Mucosa of descending colon (tissue), 3 donors: ENCODE data around the gene NBPF14. TPM values are rescaled to one million over a fixed set of nuclear protein-coding genes. Genes with fewer than 3 reads are reported as not detected.
A peak's percentile ranks its signal among the peaks of the same experiment; 100 is the strongest.
"Not testable (repeated sequence)": the region's sequence is repeated elsewhere in the genome, so short reads cannot be mapped to it uniquely, and the experiment has no call there.

Experiments used
- ATAC-seq: fragments of 200-7000 bp; cut with Tn5 transposase; one replicate; pipeline ENCODE4 v1.9.1; 2020; ENCODE audit warnings: mild to moderate bottlenecking, moderate library complexity
- DNase-seq, 3 donors: peaks; one replicate each; pipeline ENCODE4 v3.0.0-alpha.2; 2020
- H3K36me3 ChIP-seq: fragments of 200-600 bp; one replicate; pipeline ENCODE4 v1.8.0; 2021; ENCODE audit warnings: low read depth, mild to moderate bottlenecking
- H3K4me1 ChIP-seq: fragments of 200-600 bp; one replicate; pipeline ENCODE4 v1.8.0; 2021; ENCODE audit warnings: low read depth, mild to moderate bottlenecking
- H3K4me3 ChIP-seq: fragments of 200-600 bp; one replicate; pipeline ENCODE4 v1.8.0; 2021; ENCODE audit warnings: mild to moderate bottlenecking
- H3K9me3 ChIP-seq: fragments of 200-600 bp; one replicate; pipeline ENCODE4 v1.8.0; 2021; ENCODE audit warnings: mild to moderate bottlenecking
- intact Hi-C, 2 donors: fragments of 100-400 bp; cut with DNase I in 1 of 2; cut with micrococcal nuclease in 1 of 2; formaldehyde crosslinking; loops; one replicate each; pipeline versions ENCODE4 v1.11.0 to v1.11.1; 2022; cut with DNase I, micrococcal nuclease
- long read RNA-seq, 2 donors: library from polyadenylated mRNA; unstranded; transcript quantifications; one replicate each; pipeline ENCODE4 v2.0.0, GENCODE V29; 2019 to 2021
- total RNA-seq, 3 donors: library from RNA; stranded (reverse); fragmentation: NEBNext Ultra II Directional in 2 of 3; extraction: Animal tissue kit (Norgen Biotek cat#: 25700) in 2 of 3; gene quantifications; one replicate each; pipeline versions ENCODE4 v1.2.1 to v1.2.4, GENCODE V29; 2021 to 2023
- donor health status: DM: no; HTN: no; CAD: no; lungs with moderate emphysema.
- donor health status: DM: no; HTN: no; CAD: no.
- donor health status: DM: no; HTN: yes; CAD: no.

The NBPF14 gene
- 10 to 100 TPM; 17.1 to 28.8 (median 18.5) TPM for total RNA-seq
- long read RNA-seq, donor 1, partial matches to known transcripts = 2 of 3 reads
- long read RNA-seq, donor 1, other reads (novel, unspliced or antisense) = 1 of 3 reads
- long read RNA-seq, donor 2, partial matches to known transcripts = 3 of 4 reads
- long read RNA-seq, donor 2, other reads (novel, unspliced or antisense) = 0 of 4 reads

- H3K4me3 ChIP-seq, intact Hi-C loops, H3K36me3 ChIP-seq, H3K9me3 ChIP-seq, H3K4me1 ChIP-seq, ATAC-seq, DNase-seq: not testable (repeated sequence)
These were observed at the start of gene NBPF14 for GRCh38 chr1:148595911-148596310. NBPF14 (minus strand) TSS chr1:148596011; CDS start chr1:148595717, 294 bp downstream.

GRCh38 chr1:148625451-148625850 is 29.6 kb upstream of the NBPF14 start:
- peak; percentile 3 to 49 (median 22) for DNase-seq
- H3K9me3 ChIP-seq, intact Hi-C loops, ATAC-seq, H3K4me1 ChIP-seq, H3K36me3 ChIP-seq, H3K4me3 ChIP-seq: not testable (repeated sequence)

GRCh38 chr1:148618216-148618615 is 22.4 kb upstream of the NBPF14 start:
- intact Hi-C loops, DNase-seq, H3K9me3 ChIP-seq, H3K4me1 ChIP-seq, H3K4me3 ChIP-seq, ATAC-seq, H3K36me3 ChIP-seq: not testable (repeated sequence)

- intact Hi-C loops = not testable (repeated sequence)
These were observed 9.5 kb upstream of the NBPF14 start for GRCh38 chr1:148605266-148605665.

GRCh38 chr1:148595360-148595759 is 451 bp downstream of the NBPF14 start:
- H3K4me1 ChIP-seq, H3K4me3 ChIP-seq, H3K9me3 ChIP-seq, H3K36me3 ChIP-seq, ATAC-seq, intact Hi-C loops, DNase-seq: not testable (repeated sequence)

More at GRCh38 chr1:148605266-148605665, 9.5 kb upstream of the NBPF14 start:
- H3K9me3 ChIP-seq, H3K4me1 ChIP-seq, ATAC-seq, H3K4me3 ChIP-seq, H3K36me3 ChIP-seq, DNase-seq: not testable (repeated sequence)

- intact Hi-C loops, DNase-seq, H3K36me3 ChIP-seq, H3K9me3 ChIP-seq, H3K4me3 ChIP-seq, H3K4me1 ChIP-seq, ATAC-seq: not testable (repeated sequence)
These were observed 4.7 kb downstream of the NBPF14 start for GRCh38 chr1:148591098-148591497.

GRCh38 chr1:148532158-148532557 is 63.7 kb downstream of the NBPF14 start:
- H3K4me1 ChIP-seq, DNase-seq, intact Hi-C loops, H3K4me3 ChIP-seq, ATAC-seq, H3K36me3 ChIP-seq, H3K9me3 ChIP-seq: not testable (repeated sequence)

- H3K4me3 ChIP-seq, H3K4me1 ChIP-seq, H3K36me3 ChIP-seq, intact Hi-C loops, H3K9me3 ChIP-seq, ATAC-seq: not testable (repeated sequence)
- DNase-seq = peak; percentile 54 to 71 (median 67)
These were observed 66.7 kb downstream of the NBPF14 start for GRCh38 chr1:148529101-148529567.

GRCh38 chr1:148528591-148528990 is 67.2 kb downstream of the NBPF14 start:
- H3K4me3 ChIP-seq, intact Hi-C loops, H3K9me3 ChIP-seq, H3K4me1 ChIP-seq, DNase-seq, ATAC-seq, H3K36me3 ChIP-seq: not testable (repeated sequence)

- ATAC-seq, H3K4me3 ChIP-seq, H3K4me1 ChIP-seq, intact Hi-C loops, DNase-seq, H3K9me3 ChIP-seq, H3K36me3 ChIP-seq: not testable (repeated sequence)
These were observed 69.2 kb downstream of the NBPF14 start for GRCh38 chr1:148526587-148526986.

GRCh38 chr1:148523205-148524144 is 72.3 kb downstream of the NBPF14 start:
- H3K4me3 ChIP-seq, DNase-seq, H3K36me3 ChIP-seq, H3K9me3 ChIP-seq, intact Hi-C loops, H3K4me1 ChIP-seq: not testable (repeated sequence)
- peak; percentile 7 for ATAC-seq

GRCh38 chr1:148522561-148523204 is 73.1 kb downstream of the NBPF14 start:
- H3K4me1 ChIP-seq, intact Hi-C loops, H3K9me3 ChIP-seq, H3K4me3 ChIP-seq, H3K36me3 ChIP-seq: not testable (repeated sequence)
- ATAC-seq (peak; percentile 91), DNase-seq (peak; percentile 85 to 91 (median 90))

- ATAC-seq (peak; percentile 82), DNase-seq (peak; percentile 80 to 95 (median 88))
- H3K4me3 ChIP-seq, H3K9me3 ChIP-seq, H3K36me3 ChIP-seq, intact Hi-C loops, H3K4me1 ChIP-seq: not testable (repeated sequence)
These were observed 73.7 kb downstream of the NBPF14 start for GRCh38 chr1:148522072-148522471.

- ATAC-seq, intact Hi-C loops, H3K4me1 ChIP-seq, H3K4me3 ChIP-seq, H3K9me3 ChIP-seq, H3K36me3 ChIP-seq, DNase-seq: not testable (repeated sequence)
These were observed 81.5 kb downstream of the NBPF14 start for GRCh38 chr1:148514310-148514709.
